ENCODE data around the gene LAGE3. TPM values are rescaled to one million over a fixed set of nuclear protein-coding genes. Genes with fewer than 3 reads are reported as not detected.

The LAGE3 gene
- total RNA-seq, 4 donors from 2014 or later = 16.3 to 21.3 (median 17.2) TPM

DNA sequence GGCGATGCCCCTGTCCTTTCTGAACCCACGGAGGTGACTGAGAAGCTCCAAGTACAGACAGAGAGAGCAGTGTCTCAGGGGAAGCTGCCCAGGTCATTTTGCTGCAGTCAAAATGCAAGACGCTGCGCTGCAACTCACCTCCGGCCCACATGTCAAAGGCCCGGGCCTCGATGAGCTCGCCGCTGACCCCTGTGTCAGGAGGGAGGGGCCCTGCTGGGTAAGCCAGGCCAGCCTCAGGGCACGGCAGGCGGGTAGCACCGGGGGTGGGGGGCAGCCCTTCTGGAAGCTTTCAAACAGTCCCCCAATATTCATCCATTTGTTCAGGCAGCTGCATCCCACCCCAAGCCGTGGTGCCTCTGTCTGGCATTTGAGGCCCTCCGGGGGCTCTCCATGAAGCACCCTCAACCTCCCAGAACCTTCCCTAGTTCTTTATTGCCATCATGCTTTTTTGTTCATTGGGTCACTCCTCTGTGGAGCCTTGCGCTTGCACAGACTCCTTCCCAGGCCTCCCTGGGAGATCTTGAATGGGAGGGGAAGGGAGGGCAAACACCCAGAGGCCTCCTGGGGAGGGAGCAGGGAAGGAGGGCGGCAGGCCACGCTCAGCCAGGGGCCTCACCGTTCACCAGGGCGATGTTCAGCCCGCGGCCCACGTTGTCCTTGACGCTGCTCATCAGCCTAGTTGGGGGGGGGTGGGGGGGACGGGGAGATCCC is 28.7 kb upstream of the LAGE3 start:
- Histone ChIP-seq H3K4me3 (no peak overlapping the region), H3K4me1 (no peaks in the 10 kb centered on the region), H3K36me3 (peaks cover 0 to 67% of the 10 kb centered on the region in 2 donors), H3K9me3 (no peaks in the 10 kb centered on the region), H3K27me3 (no peaks in the 10 kb centered on the region), H3K27ac (no peak overlapping the region)
- TF ChIP-seq, protein P1, sequence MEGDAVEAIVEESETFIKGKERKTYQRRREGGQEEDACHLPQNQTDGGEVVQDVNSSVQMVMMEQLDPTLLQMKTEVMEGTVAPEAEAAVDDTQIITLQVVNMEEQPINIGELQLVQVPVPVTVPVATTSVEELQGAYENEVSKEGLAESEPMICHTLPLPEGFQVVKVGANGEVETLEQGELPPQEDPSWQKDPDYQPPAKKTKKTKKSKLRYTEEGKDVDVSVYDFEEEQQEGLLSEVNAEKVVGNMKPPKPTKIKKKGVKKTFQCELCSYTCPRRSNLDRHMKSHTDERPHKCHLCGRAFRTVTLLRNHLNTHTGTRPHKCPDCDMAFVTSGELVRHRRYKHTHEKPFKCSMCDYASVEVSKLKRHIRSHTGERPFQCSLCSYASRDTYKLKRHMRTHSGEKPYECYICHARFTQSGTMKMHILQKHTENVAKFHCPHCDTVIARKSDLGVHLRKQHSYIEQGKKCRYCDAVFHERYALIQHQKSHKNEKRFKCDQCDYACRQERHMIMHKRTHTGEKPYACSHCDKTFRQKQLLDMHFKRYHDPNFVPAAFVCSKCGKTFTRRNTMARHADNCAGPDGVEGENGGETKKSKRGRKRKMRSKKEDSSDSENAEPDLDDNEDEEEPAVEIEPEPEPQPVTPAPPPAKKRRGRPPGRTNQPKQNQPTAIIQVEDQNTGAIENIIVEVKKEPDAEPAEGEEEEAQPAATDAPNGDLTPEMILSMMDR (IDR thresholded peaks at IDR 0.05) = no peak
- no peak for TF ChIP-seq POLR2A (IDR thresholded peaks at IDR 0.05)
- TF ChIP-seq POLR2AphosphoS5 (IDR thresholded peaks at IDR 0.05) = no peak
- no peak for TF ChIP-seq EP300 (IDR thresholded peaks at IDR 0.05)
- ATAC-seq = no peak
- WGBS, 2 donors (ENCODE audit: low coverage in 1 of 2) = 100% methylated on average over 1 of the region's 24 CpGs; no CpG with 5 or more reads in 1 of the 2 donors

DNA sequence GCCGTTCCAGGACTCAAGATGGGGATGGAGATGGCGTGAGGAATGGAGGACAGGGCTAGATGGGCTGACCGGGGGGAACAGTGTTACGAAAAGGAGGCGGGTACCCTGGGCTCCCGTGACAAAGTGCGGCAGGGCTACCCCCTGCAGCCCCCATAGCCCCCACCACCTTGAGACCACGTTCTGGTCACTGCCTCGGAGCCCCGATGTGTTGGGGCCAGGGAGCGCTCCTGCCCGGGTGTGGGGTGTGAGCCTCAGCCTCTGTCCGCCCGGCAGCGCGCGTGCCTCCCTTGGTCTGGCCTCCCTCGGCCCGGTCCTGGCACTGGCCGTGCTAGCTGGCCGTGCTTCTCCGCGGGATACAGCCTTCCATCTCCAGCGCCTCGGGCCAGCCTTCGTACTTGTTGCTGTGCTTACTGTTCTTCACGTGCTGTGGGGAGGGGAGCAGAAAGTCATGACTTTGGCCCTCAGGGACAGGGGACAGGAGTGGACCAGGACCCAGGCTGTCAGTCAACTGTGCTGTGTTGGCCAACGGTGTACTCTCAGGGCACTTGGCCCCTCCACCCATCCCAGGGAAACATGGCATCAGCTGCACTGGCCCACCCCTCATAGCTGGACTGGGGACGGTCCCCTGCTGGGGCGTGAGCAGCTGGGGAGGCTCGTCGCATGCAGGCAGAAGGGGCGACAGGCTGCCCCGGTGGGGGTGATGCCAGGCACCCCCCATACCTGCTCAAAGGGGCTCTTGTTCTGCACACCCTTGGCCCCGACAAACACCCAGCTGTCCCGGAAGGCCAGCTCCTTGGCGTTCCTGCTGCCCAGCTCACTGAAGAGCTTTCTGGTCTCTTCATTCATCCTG is 27.6 kb upstream of the LAGE3 start:
- H3K9me3 ChIP-seq = no peaks in the 10 kb centered on the region
- H3K4me1 ChIP-seq = no peaks in the 10 kb centered on the region
- ATAC-seq = no peak
- WGBS, 2 donors (ENCODE audit: low coverage in 1 of 2) = 89% methylated on average over 9 of the region's 37 CpGs; no CpG with 5 or more reads in 1 of the 2 donors
- peaks cover 0 to 66% of the 10 kb centered on the region in 2 donors for H3K36me3 ChIP-seq
- no peaks in the 10 kb centered on the region for H3K27me3 ChIP-seq
- TF ChIP-seq, protein P1 (IDR thresholded peaks at IDR 0.05) = no peak
- TF ChIP-seq POLR2AphosphoS5 (IDR thresholded peaks at IDR 0.05) (no peak), POLR2A (IDR thresholded peaks at IDR 0.05) (no peak), EP300 (IDR thresholded peaks at IDR 0.05) (no peak)
- H3K4me3 ChIP-seq = no peak overlapping the region
- no peak overlapping the region for H3K27ac ChIP-seq

DNA sequence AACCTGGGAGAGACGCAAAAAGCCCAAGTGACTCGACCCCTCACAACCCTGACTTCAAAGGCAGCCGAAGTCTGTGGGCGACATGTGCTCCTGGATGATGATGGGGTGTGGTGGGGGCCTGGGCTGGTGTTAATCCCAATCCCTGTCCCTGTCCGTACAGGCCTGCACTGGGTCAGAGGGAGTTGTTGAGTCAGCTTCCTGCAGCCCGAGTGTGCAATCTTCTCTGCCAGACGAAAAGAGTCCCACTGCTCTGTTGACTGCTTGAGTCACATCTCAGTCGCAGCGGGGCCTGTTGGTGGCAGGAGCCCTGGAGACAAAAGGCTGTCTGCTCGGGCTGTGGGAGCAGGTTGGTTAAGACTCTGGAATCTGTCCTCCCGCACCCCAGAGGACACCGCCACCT is 26.7 kb upstream of the LAGE3 start:
- Histone ChIP-seq H3K36me3 (peaks cover 0 to 59% of the 10 kb centered on the region in 2 donors), H3K4me3 (no peak overlapping the region), H3K9me3 (no peaks in the 10 kb centered on the region), H3K27ac (no peak overlapping the region), H3K27me3 (no peaks in the 10 kb centered on the region), H3K4me1 (no peaks in the 10 kb centered on the region)
- ATAC-seq = no peak
- 100% methylated on average over 1 of the region's 12 CpGs; no CpG with 5 or more reads in 1 of the 2 donors for WGBS, 2 donors (ENCODE audit: low coverage in 1 of 2)
- no peak for TF ChIP-seq POLR2A (IDR thresholded peaks at IDR 0.05)
- TF ChIP-seq, protein P1 (IDR thresholded peaks at IDR 0.05) = no peak
- TF ChIP-seq EP300 (IDR thresholded peaks at IDR 0.05) = no peak
- no peak for TF ChIP-seq POLR2AphosphoS5 (IDR thresholded peaks at IDR 0.05)

DNA sequence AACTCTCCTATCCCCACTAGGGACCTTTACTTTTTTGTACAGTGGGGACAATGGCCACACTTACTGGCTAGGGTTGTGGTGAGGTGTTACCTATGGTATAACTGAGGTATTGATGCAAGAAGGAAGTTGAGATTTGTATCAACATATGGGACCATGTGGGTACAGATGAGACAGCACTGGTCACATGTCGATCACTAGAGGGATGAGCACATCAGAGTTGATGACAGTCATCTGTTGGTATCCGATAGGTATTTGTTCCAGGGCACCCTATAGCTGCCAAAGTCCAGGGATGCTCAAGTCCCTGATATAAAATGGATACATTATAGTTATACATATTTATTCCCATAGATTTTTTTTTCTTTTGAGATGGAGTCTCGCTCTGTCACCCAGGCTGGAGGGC is 23.9 kb upstream of the LAGE3 start:
- WGBS, 2 donors (ENCODE audit: low coverage in 1 of 2) = 100% methylated on average over 3 of the region's 3 CpGs; no CpG with 5 or more reads in 1 of the 2 donors
- no peaks in the 10 kb centered on the region for H3K27me3 ChIP-seq
- H3K4me3 ChIP-seq = no peak overlapping the region
- no peak overlapping the region for H3K27ac ChIP-seq
- no peaks in the 10 kb centered on the region for H3K9me3 ChIP-seq
- TF ChIP-seq POLR2AphosphoS5 (IDR thresholded peaks at IDR 0.05) (no peak), POLR2A (IDR thresholded peaks at IDR 0.05) (no peak), EP300 (IDR thresholded peaks at IDR 0.05) (no peak)
- TF ChIP-seq, protein P1 (IDR thresholded peaks at IDR 0.05) = no peak
- ATAC-seq = no peak
- H3K4me1 ChIP-seq = no peaks in the 10 kb centered on the region
- peaks cover 0 to 33% of the 10 kb centered on the region in 2 donors for H3K36me3 ChIP-seq

All from gastroesophageal sphincter (tissue), 4 donors.